GM18517 (cell line): Measurements from ENCODE around the gene FAM98A.

Source experiments
- ATAC-seq: cut with Tn5 transposase; IDR thresholded peaks from one replicate; pipeline ENCODE4 v1.9.1; 2021; ENCODE audit warnings: mild to moderate bottlenecking, moderate library complexity; ENCODE audit not compliant: unreplicated experiment

Gene FAM98A

GRCh38 chr2:33599175-33599942 is at the start of gene FAM98A:
FAM98A (minus strand) TSS chr2:33599299; CDS start chr2:33599221, 78 bp downstream.
- ATAC-seq: peak; percentile 90

- no peak for ATAC-seq
Observed at GRCh38 chr2:33645861-33646260, 46.8 kb upstream of the FAM98A start.

GRCh38 chr2:33644215-33644614 is 45.1 kb upstream of the FAM98A start:
- ATAC-seq: no peak

- no peak for ATAC-seq
Observed at GRCh38 chr2:33636001-33636400, 36.9 kb upstream of the FAM98A start.

- ATAC-seq: no peak
Observed at GRCh38 chr2:33634261-33634910, 35.3 kb upstream of the FAM98A start.

- no peak for ATAC-seq
Observed at GRCh38 chr2:33633315-33633714, 34.2 kb upstream of the FAM98A start.

- ATAC-seq: no peak
Observed at GRCh38 chr2:33632831-33633230, 33.7 kb upstream of the FAM98A start.

- ATAC-seq: no peak
Observed at GRCh38 chr2:33628031-33628827, 29.1 kb upstream of the FAM98A start.

GRCh38 chr2:33619028-33619427 is 19.9 kb upstream of the FAM98A start:
- no peak for ATAC-seq

GRCh38 chr2:33617989-33618388 is 18.9 kb upstream of the FAM98A start:
- ATAC-seq: no peak

GRCh38 chr2:33617401-33617800 is 18.3 kb upstream of the FAM98A start:
- ATAC-seq: no peak

- ATAC-seq: no peak
Observed at GRCh38 chr2:33616873-33617272, 17.8 kb upstream of the FAM98A start.

GRCh38 chr2:33614190-33614589 is 15.1 kb upstream of the FAM98A start:
- no peak for ATAC-seq

GRCh38 chr2:33607905-33608304 is 8.8 kb upstream of the FAM98A start:
- ATAC-seq: no peak

- ATAC-seq: no peak
Observed at GRCh38 chr2:33607251-33607721, 8.2 kb upstream of the FAM98A start.

GRCh38 chr2:33606622-33607021 is 7.5 kb upstream of the FAM98A start:
- no peak for ATAC-seq

- ATAC-seq: no peak
Observed at GRCh38 chr2:33606100-33606499, 7.0 kb upstream of the FAM98A start.

GRCh38 chr2:33605056-33605455 is 6.0 kb upstream of the FAM98A start:
- no peak for ATAC-seq

GRCh38 chr2:33603416-33603815 is 4.3 kb upstream of the FAM98A start:
- no peak for ATAC-seq

- ATAC-seq: no peak
Observed at GRCh38 chr2:33602201-33602830, 3.2 kb upstream of the FAM98A start.

GRCh38 chr2:33599943-33600192 is 769 bp upstream of the FAM98A start:
- no peak for ATAC-seq
